ENCODE data around the gene EML6. TPM values are rescaled to one million over a fixed set of nuclear protein-coding genes. Genes with fewer than 3 reads are reported as not detected.

The EML6 gene
- total RNA-seq, 4 donors from 2014 or later = 0.63 to 9.0 (median 1.2) TPM

GRCh38 chr2:54741250-54741649, 17.8 kb downstream of the EML6 start:
- DNase-seq (ENCODE audit: low spot score) = no peak
- ATAC-seq (ENCODE audit: low FRiP score) = no peak
- TF ChIP-seq CTCF (IDR thresholded peaks at IDR 0.05) = no peak

GRCh38 chr2:54750040-54750439, 26.6 kb downstream of the EML6 start:
- DNase-seq (ENCODE audit: low spot score) (no peak), ATAC-seq (ENCODE audit: low FRiP score) (no peak)
- TF ChIP-seq CTCF (IDR thresholded peaks at IDR 0.05) = no peak

- no peak for ATAC-seq (ENCODE audit: low FRiP score)
- TF ChIP-seq CTCF (IDR thresholded peaks at IDR 0.05) = no peak
- no peak for DNase-seq (ENCODE audit: low spot score)
These were observed 29.0 kb downstream of the EML6 start for GRCh38 chr2:54752439-54752838.

- DNase-seq (ENCODE audit: low spot score) (no peak), ATAC-seq (ENCODE audit: low FRiP score) (no peak)
- no peak for TF ChIP-seq CTCF (IDR thresholded peaks at IDR 0.05)
These were observed 32.3 kb downstream of the EML6 start for GRCh38 chr2:54755641-54756326.

GRCh38 chr2:54757500-54757899, 34.0 kb downstream of the EML6 start:
- TF ChIP-seq CTCF (IDR thresholded peaks at IDR 0.05) = no peak
- no peak for DNase-seq (ENCODE audit: low spot score)
- no peak for ATAC-seq (ENCODE audit: low FRiP score)

- no peak for TF ChIP-seq CTCF (IDR thresholded peaks at IDR 0.05)
- ATAC-seq (ENCODE audit: low FRiP score) (no peak), DNase-seq (ENCODE audit: low spot score) (no peak)
These were observed 35.5 kb downstream of the EML6 start for GRCh38 chr2:54758951-54759350.

- DNase-seq (ENCODE audit: low spot score) = no peak
- TF ChIP-seq CTCF (IDR thresholded peaks at IDR 0.05) = no peak
- no peak for ATAC-seq (ENCODE audit: low FRiP score)
These were observed 36.8 kb downstream of the EML6 start for GRCh38 chr2:54760310-54760709.
